Panc1 (cell line): ENCODE data around the gene SEPTIN11. TPM values are rescaled to one million over a fixed set of nuclear protein-coding genes. Genes with fewer than 3 reads are reported as not detected.

ENCODE experiments used
- ATAC-seq: fragments of 200-7000 bp; cut with Tn5 transposase; 2 replicates; pipeline ENCODE4 v1.9.1; 2020; ENCODE audit warnings: mild to moderate bottlenecking, moderate library complexity
- BruUV-seq: library from RNA; stranded (reverse); fragments of 400-500 nt; replicated peaks from 2 replicates; lab custom pipeline; 2021; lab: Mats Ljungman, UMichigan
- CTCF ChIA-PET: fragments of 300-600 bp; sonication (Branson Sonifier 250); formaldehyde crosslinking; loops from one replicate; lab custom pipeline; 2022; ENCODE audit warnings: antibody characterized with exemption; lab: Charles Lee
- POLR2A ChIA-PET: fragments of 300-600 bp; sonication (Branson Sonifier 250); formaldehyde crosslinking; loops from one replicate; lab custom pipeline; 2022; ENCODE audit warnings: antibody characterized with exemption; lab: Charles Lee
- DNase-seq: peaks from one replicate; pipeline ENCODE4 v3.0.0-alpha.2; 2010; ENCODE audit warnings: low read depth, low spot score
- H3K27ac ChIP-seq: 2 replicates; pipeline ENCODE4 v1.5.1; 2011; ENCODE audit warnings: mild to moderate bottlenecking, low read length, inconsistent platforms
- H3K27me3 ChIP-seq: fragments of 200-500 bp; sonication (Bioruptor generic); 2 replicates; pipeline ENCODE4 v1.6.0; 2014; ENCODE audit warnings: low read length, inconsistent platforms; ENCODE audit not compliant: control insufficient read depth, insufficient read depth
- H3K36me3 ChIP-seq: fragments of 200-500 bp; sonication (Bioruptor generic); 2 replicates; pipeline ENCODE4 v1.5.1; 2014; ENCODE audit warnings: inconsistent platforms, mild to moderate bottlenecking, low read length, moderate library complexity; ENCODE audit not compliant: control insufficient read depth, insufficient read depth
- H3K4me1 ChIP-seq: 2 replicates; pipeline ENCODE4 v1.5.1; 2011; ENCODE audit warnings: inconsistent platforms, mild to moderate bottlenecking, low read length, moderate library complexity; ENCODE audit not compliant: control insufficient read depth, insufficient read depth
- H3K4me3 ChIP-seq, 2 experiments: 2 replicates each; pipeline ENCODE4 v1.5.1; 2011 to 2012; ENCODE audit warnings: low read depth in 2 of 2, low read length in 2 of 2, mild to moderate bottlenecking in 2 of 2, inconsistent platforms in 1 of 2, moderate library complexity in 1 of 2
- H3K9me3 ChIP-seq: fragments of 200-500 bp; sonication (Bioruptor generic); 2 replicates; pipeline ENCODE4 v1.5.1; 2014; ENCODE audit warnings: low read depth, mild to moderate bottlenecking, inconsistent platforms, low read length, moderate library complexity; ENCODE audit not compliant: control insufficient read depth, insufficient read depth
- CTCF ChIP-seq: fragments of 450-650 bp; IDR thresholded peaks from 2 replicates; pipeline ENCODE4 v1.5.1; 2017; ENCODE audit warnings: mild to moderate bottlenecking
- POLR2AphosphoS5 ChIP-seq: IDR thresholded peaks from 2 replicates; pipeline ENCODE4 v1.6.1; 2012; ENCODE audit warnings: mild to moderate bottlenecking, low read depth, low read length, moderate library complexity
- REST ChIP-seq, 2 experiments: IDR thresholded peaks; 2 replicates each; pipeline ENCODE4 v1.6.1; 2011 to 2012; ENCODE audit warnings: low read depth in 2 of 2, control low read depth in 1 of 2, low read length in 1 of 2, mild to moderate bottlenecking in 1 of 2, moderate library complexity in 1 of 2; ENCODE audit not compliant: insufficient read depth in 1 of 2
- SIN3A ChIP-seq: IDR thresholded peaks from 2 replicates; pipeline ENCODE4 v1.6.1; 2012; ENCODE audit warnings: low read depth, mild to moderate bottlenecking, low read length, moderate library complexity, borderline replicate concordance; ENCODE audit not compliant: insufficient read depth
- TCF7L2 ChIP-seq: IDR thresholded peaks from 2 replicates; pipeline ENCODE4 v1.6.1; 2011; ENCODE audit warnings: mild to moderate bottlenecking, low read depth, low read length, inconsistent platforms
- in situ Hi-C: cut with HindIII; loops from 2 replicates; pipeline ENCODE4 v1.10.0; 2016; ENCODE audit warnings: low sequenced_read_pairs, low pct_unique_long_range_greater_than_20kb
- intact Hi-C: fragments of 100-400 bp; cut with micrococcal nuclease; formaldehyde crosslinking; loops from one replicate; pipeline ENCODE4 v1.10.0; 2022; ENCODE audit not compliant: unreplicated experiment
- total RNA-seq: library from RNA; stranded (reverse); gene quantifications from one replicate; pipeline ENCODE4 v1.2.1, GENCODE V29; 2021; ENCODE audit not compliant: unreplicated experiment

Gene SEPTIN11
- total RNA-seq, 1 experiment from 2014 or later: 103 TPM

GRCh38 chr4:76969495-76969894 lies 19.9 kb downstream of the SEPTIN11 start:
- no peak overlapping the region for H3K4me3 ChIP-seq
- POLR2A ChIA-PET: no interaction called here
- ATAC-seq (no peak), DNase-seq (no peak)
- no TSS peak for BruUV-seq
- H3K36me3 ChIP-seq: no peaks in the 10 kb centered on the region
- intact Hi-C loops (no loop called here), in situ Hi-C loops (no loop called here)
- TF ChIP-seq POLR2AphosphoS5 (no peak), CTCF (no peak), REST (IDR thresholded peaks at IDR 0.05; ENCODE audit: insufficient read depth in 1 of 2, low read depth in 2 of 2, low read length in 1 of 2) (no peak), TCF7L2 (no peak), SIN3A (no peak)
- CTCF ChIA-PET: no interaction called here
- peaks cover 12% of the 10 kb centered on the region; the same call in 1 of the 2 replicates for H3K4me1 ChIP-seq
- H3K9me3 ChIP-seq: no peaks in the 10 kb centered on the region
- no peaks in the 10 kb centered on the region for H3K27me3 ChIP-seq
- H3K27ac ChIP-seq: no peak overlapping the region

- Histone ChIP-seq H3K27ac (no peak overlapping the region), H3K4me1 (peaks cover 12% of the 10 kb centered on the region; the same call in 1 of the 2 replicates), H3K27me3 (no peaks in the 10 kb centered on the region), H3K9me3 (no peaks in the 10 kb centered on the region), H3K4me3 (no peak overlapping the region), H3K36me3 (no peaks in the 10 kb centered on the region)
- intact Hi-C loops: no loop called here
- BruUV-seq: no TSS peak
- ATAC-seq (no peak), DNase-seq (no peak)
- ChIA-PET POLR2A (no interaction called here), CTCF (no interaction called here)
- TF ChIP-seq TCF7L2: no peak
- TF ChIP-seq CTCF: no peak
- TF ChIP-seq REST (IDR thresholded peaks at IDR 0.05; ENCODE audit: insufficient read depth in 1 of 2, low read depth in 2 of 2, low read length in 1 of 2): no peak
- TF ChIP-seq POLR2AphosphoS5: no peak
- no peak for TF ChIP-seq SIN3A
- in situ Hi-C loops: no loop called here
Observed at GRCh38 chr4:76969941-76970529, 20.5 kb downstream of the SEPTIN11 start.
